H1 (cell line): ENCODE results near the gene HLA-DOB. TPM values are rescaled to one million over a fixed set of nuclear protein-coding genes. Genes with fewer than 3 reads are reported as not detected.

ENCODE experiments used
- CHD2 ChIP-seq: IDR thresholded peaks from 2 replicates; pipeline ENCODE4 v1.6.1; 2012; ENCODE audit warnings: low read length, improper control_type of control experiment
- CHD7 ChIP-seq: fragments of 300-600 bp; sonication (generic); IDR thresholded peaks from 2 replicates; pipeline ENCODE4 v1.7.1; 2012; ENCODE audit warnings: low read length, moderate library complexity, mild to moderate bottlenecking, inconsistent platforms; ENCODE audit not compliant: insufficient replicate concordance
- CREB1 ChIP-seq: IDR thresholded peaks from 2 replicates; pipeline ENCODE4 v1.6.1; 2012; ENCODE audit warnings: inconsistent platforms
- CTBP2 ChIP-seq: IDR thresholded peaks from 2 replicates; pipeline ENCODE4 v1.7.0; 2011; ENCODE audit warnings: borderline replicate concordance, mild to moderate bottlenecking, moderate library complexity, mixed read lengths, low read length; ENCODE audit not compliant: insufficient read depth, insufficient read length
- HDAC2 ChIP-seq, 2 experiments: fragments of 300-600 bp in 1 of 2; sonication (generic) in 1 of 2; IDR thresholded peaks; 2 replicates each; pipeline ENCODE4 v1.6.1; 2011 to 2012; ENCODE audit warnings: low read depth in 2 of 2, low read length in 2 of 2, mild to moderate bottlenecking in 2 of 2, moderate library complexity in 2 of 2, borderline replicate concordance in 1 of 2, inconsistent platforms in 1 of 2
- JUND ChIP-seq: IDR thresholded peaks from 2 replicates; pipeline ENCODE4 v1.6.1; 2011; ENCODE audit warnings: mild to moderate bottlenecking, improper control_type of control experiment, low read length
- NANOG ChIP-seq: IDR thresholded peaks from 2 replicates; pipeline ENCODE4 v1.6.1; 2011; ENCODE audit warnings: low read length, low read depth, mild to moderate bottlenecking, inconsistent platforms; ENCODE audit not compliant: insufficient read depth, poor library complexity, severe bottlenecking
- RAD21 ChIP-seq, 2 experiments: IDR thresholded peaks in 1 of 2; conservative IDR thresholded peaks in 1 of 2; 2 replicates each; pipeline ENCODE4 v1.6.1; 2011; ENCODE audit warnings: low read depth in 2 of 2, low read length in 2 of 2, improper control_type of control experiment in 1 of 2, inconsistent platforms in 1 of 2, mild to moderate bottlenecking in 1 of 2, moderate library complexity in 1 of 2
- SIX5 ChIP-seq: IDR thresholded peaks from 2 replicates; pipeline ENCODE4 v1.6.1; 2011; ENCODE audit warnings: mild to moderate bottlenecking, low read depth, low read length
- ZNF274 ChIP-seq: IDR thresholded peaks from 2 replicates; pipeline ENCODE4 v1.7.0; 2012; ENCODE audit warnings: low read length, borderline replicate concordance; ENCODE audit errors: extremely low read depth
- polyA plus RNA-seq, 7 experiments: library from polyadenylated mRNA; depleted of rRNA in 3 of 7; stranded (reverse) in 5 of 7; unstranded in 2 of 7; fragments of >200 nt in 5 of 7; fragments of 200-250 nt in 2 of 7; gene quantifications; 1 replicate in 5 of 7; 2 replicates in 1 of 7; 4 replicates in 1 of 7; pipeline versions ENCODE4 v1.2.1 to v1.2.3, GENCODE V29; 2011 to 2013; ENCODE audit warnings: missing spikeins in 2 of 7, mixed read lengths in 2 of 7
- total RNA-seq: library from RNA; stranded (reverse); fragmentation: NEBNext Ultra II Directional; extraction: Animal tissue kit (Norgen Biotek cat#: 25700); gene quantifications from 2 replicates; pipeline ENCODE4 v1.2.1, GENCODE V29; 2021

Gene HLA-DOB
- total and polyA plus RNA-seq, 2 of the 8 experiments (the other 6 are each of a cell fraction or from before 2014, with no cell fraction given), result 0.35 TPM; not detected in 1

- TF ChIP-seq CHD7 (no peak), RAD21 (IDR thresholded peaks at IDR 0.05 in 1 of 2, conservative IDR thresholded peaks at IDR 0.05 in 1 of 2; ENCODE audit: low read depth in 2 of 2, low read length in 2 of 2) (no peak), CREB1 (no peak), JUND (no peak), CTBP2 (no peak), NANOG (no peak), ZNF274 (no peak), CHD2 (no peak), SIX5 (no peak), HDAC2 (IDR thresholded peaks at IDR 0.05; ENCODE audit: borderline replicate concordance in 1 of 2, low read depth in 2 of 2, low read length in 2 of 2) (no peak)
Measured at GRCh38 chr6:32849126-32849525, 32.3 kb upstream of the HLA-DOB start (continued).
